Naive thymus-derived CD4-positive, alpha-beta T cell (primary cell): Measurements from ENCODE around the gene KIF26A. TPM values are rescaled to one million over a fixed set of nuclear protein-coding genes. Genes with fewer than 3 reads are reported as not detected.
"Not testable (repeated sequence)": the region's sequence is repeated elsewhere in the genome, so short reads cannot be mapped to it uniquely, and the experiment has no call there.

Source experiments
- ATAC-seq: fragments of 150-1000 bp; cut with Tn5 transposase; 2 replicates; pipeline ENCODE4 v1.10.0; 2021; ENCODE audit warnings: mild to moderate bottlenecking, moderate library complexity
- CTCF ChIA-PET: fragments of 350-600 bp; sonication (Branson Sonifier 250); formaldehyde crosslinking; loops from one replicate; lab custom pipeline; 2021; ENCODE audit warnings: antibody characterized with exemption; lab: Charles Lee
- POLR2A ChIA-PET: fragments of 350-600 bp; sonication (Branson Sonifier 250); formaldehyde crosslinking; loops from one replicate; lab custom pipeline; 2021; ENCODE audit warnings: antibody characterized with exemption, inconsistent platforms; lab: Charles Lee
- DNase-seq, 9 donors: peaks; one replicate each; pipeline versions ENCODE4 v3.0.0 to v3.0.0-alpha.2; 2020 to 2022; ENCODE audit warnings: mixed read lengths in 1 of 9
- H3K27ac ChIP-seq: one replicate; pipeline ENCODE4 v1.7.0; 2013; ENCODE audit warnings: mild to moderate bottlenecking, low read depth, low read length, moderate library complexity
- H3K27me3 ChIP-seq, 2 donors: one replicate each; pipeline ENCODE4 v1.7.0; 2013; ENCODE audit warnings: low read length in 2 of 2, mild to moderate bottlenecking in 2 of 2, moderate library complexity in 2 of 2; ENCODE audit not compliant: control insufficient read depth in 2 of 2, insufficient read depth in 2 of 2
- H3K36me3 ChIP-seq, 3 experiments: 1 replicate in 2 of 3; 2 replicates in 1 of 3; pipeline ENCODE4 v1.7.0; 2013; ENCODE audit warnings: low read length in 3 of 3, mild to moderate bottlenecking in 3 of 3, moderate library complexity in 1 of 3; ENCODE audit not compliant: insufficient read depth in 3 of 3, control insufficient read depth in 2 of 3
- H3K4me1 ChIP-seq, 2 donors: one replicate each; pipeline ENCODE4 v1.7.0; 2013; ENCODE audit warnings: low read length in 2 of 2, mild to moderate bottlenecking in 2 of 2, moderate library complexity in 1 of 2; ENCODE audit not compliant: control insufficient read depth in 2 of 2, insufficient read depth in 2 of 2
- H3K4me3 ChIP-seq: 2 replicates; pipeline ENCODE4 v1.7.0; 2013; ENCODE audit warnings: mild to moderate bottlenecking, low read length
- H3K9me3 ChIP-seq, 3 experiments: 1 replicate in 2 of 3; 2 replicates in 1 of 3; pipeline ENCODE4 v1.7.0; 2013; ENCODE audit warnings: low read length in 3 of 3; ENCODE audit not compliant: control insufficient read depth in 2 of 3
- H3K27ac Mint-ChIP-seq, 9 donors: one replicate each; pipeline ENCODE4 v1.8.0; 2020 to 2022; ENCODE audit warnings: mixed read lengths in 9 of 9, mild to moderate bottlenecking in 8 of 9, moderate library complexity in 5 of 9, inconsistent platforms in 2 of 9
- H3K27me3 Mint-ChIP-seq, 5 donors: one replicate each; pipeline ENCODE4 v1.8.0; 2021 to 2022; ENCODE audit warnings: mixed read lengths in 5 of 5, mild to moderate bottlenecking in 1 of 5
- H3K36me3 Mint-ChIP-seq, 5 donors: one replicate each; pipeline ENCODE4 v1.8.0; 2020 to 2022; ENCODE audit warnings: mixed read lengths in 5 of 5, mild to moderate bottlenecking in 3 of 5, inconsistent platforms in 1 of 5
- H3K4me1 Mint-ChIP-seq, 7 donors: one replicate each; pipeline ENCODE4 v1.8.0; 2020 to 2022; ENCODE audit warnings: mixed read lengths in 7 of 7, mild to moderate bottlenecking in 3 of 7, inconsistent platforms in 1 of 7
- H3K4me3 Mint-ChIP-seq, 10 donors: one replicate each; pipeline ENCODE4 v1.8.0; 2020 to 2022; ENCODE audit warnings: mild to moderate bottlenecking in 10 of 10, mixed read lengths in 10 of 10, moderate library complexity in 6 of 10, inconsistent platforms in 2 of 10
- H3K9me3 Mint-ChIP-seq, 11 donors: one replicate each; pipeline ENCODE4 v1.8.0; 2020 to 2022; ENCODE audit warnings: mixed read lengths in 11 of 11, mild to moderate bottlenecking in 4 of 11, inconsistent platforms in 1 of 11, moderate library complexity in 1 of 11
- intact Hi-C, 2 donors: fragments of 100-400 bp; cut with micrococcal nuclease; formaldehyde crosslinking; loops; one replicate each; pipeline ENCODE4 v1.15.1; 2023
- polyA plus RNA-seq, 2 donors: library from polyadenylated mRNA; unstranded; fragments of 300-500 nt; fragmentation: Illumina TruSeq; gene quantifications; one replicate each; pipeline ENCODE4 v1.2.3, GENCODE V29; 2021
- total RNA-seq, 6 experiments: library from RNA in 5 of 6; stranded (reverse) in 5 of 6; gene quantifications; 1 replicate in 5 of 6; 2 replicates in 1 of 6; pipeline ENCODE4 v1.2.3 and lab custom pipeline; 2021 to 2026

KIF26A gene
- total and polyA plus RNA-seq, 7 experiments from 2014 or later = 0.13 to 0.53 (median 0.17) TPM; not detected in 4

- ChIA-PET CTCF (no interaction called here), POLR2A (no interaction called here)
- H3K4me3 Mint-ChIP-seq = no peak overlapping the region
- DNase-seq = no peak
- Histone ChIP-seq H3K4me1 (no peaks in the 10 kb centered on the region), H3K27me3 (no peaks in the 10 kb centered on the region), H3K27ac (no peak overlapping the region), H3K36me3 (no peaks in the 10 kb centered on the region), H3K9me3 (no peaks in the 10 kb centered on the region), H3K4me3 (no peak overlapping the region)
- no peak overlapping the region for H3K27ac Mint-ChIP-seq
- no peaks in the 10 kb centered on the region for H3K36me3 Mint-ChIP-seq
- ATAC-seq = no peak
- H3K9me3 Mint-ChIP-seq = peaks cover 0 to 2% (median 0%) of the 10 kb centered on the region in 11 donors
- peaks cover 0 to 4% (median 0%) of the 10 kb centered on the region in 5 donors for H3K27me3 Mint-ChIP-seq
- H3K4me1 Mint-ChIP-seq = no peaks in the 10 kb centered on the region
- intact Hi-C loops = no loop called here
Observed at GRCh38 chr14:104152686-104153393, 14.5 kb downstream of the KIF26A start.

GRCh38 chr14:104153394-104153755 lies 15.0 kb downstream of the KIF26A start:
- H3K9me3 ChIP-seq, intact Hi-C loops, POLR2A ChIA-PET, H3K27ac Mint-ChIP-seq, H3K4me3 ChIP-seq, H3K4me1 ChIP-seq, ATAC-seq, H3K9me3 Mint-ChIP-seq, DNase-seq, H3K27ac ChIP-seq, H3K36me3 Mint-ChIP-seq, H3K36me3 ChIP-seq, H3K27me3 ChIP-seq, H3K4me3 Mint-ChIP-seq, CTCF ChIA-PET, H3K4me1 Mint-ChIP-seq, H3K27me3 Mint-ChIP-seq: not testable (repeated sequence)

- no peak overlapping the region for H3K4me3 Mint-ChIP-seq
- Histone ChIP-seq H3K4me1 (no peaks in the 10 kb centered on the region), H3K4me3 (no peak overlapping the region), H3K9me3 (no peaks in the 10 kb centered on the region), H3K36me3 (no peaks in the 10 kb centered on the region), H3K27ac (no peak overlapping the region), H3K27me3 (no peaks in the 10 kb centered on the region)
- ChIA-PET POLR2A (no interaction called here), CTCF (no interaction called here)
- no peak for DNase-seq
- H3K27ac Mint-ChIP-seq = no peak overlapping the region
- intact Hi-C loops = no loop called here
- peaks cover 0 to 2% (median 0%) of the 10 kb centered on the region in 11 donors for H3K9me3 Mint-ChIP-seq
- no peak for ATAC-seq
- no peaks in the 10 kb centered on the region for H3K36me3 Mint-ChIP-seq
- H3K4me1 Mint-ChIP-seq = no peaks in the 10 kb centered on the region
- H3K27me3 Mint-ChIP-seq = no peaks in the 10 kb centered on the region
Observed at GRCh38 chr14:104154246-104154645, 15.9 kb downstream of the KIF26A start.

GRCh38 chr14:104155513-104155912 lies 17.1 kb downstream of the KIF26A start:
- H3K4me3 Mint-ChIP-seq = no peak overlapping the region
- Histone ChIP-seq H3K27me3 (no peaks in the 10 kb centered on the region), H3K4me1 (no peaks in the 10 kb centered on the region), H3K27ac (no peak overlapping the region), H3K9me3 (no peaks in the 10 kb centered on the region), H3K36me3 (no peaks in the 10 kb centered on the region), H3K4me3 (no peak overlapping the region)
- POLR2A ChIA-PET = no interaction called here
- no peaks in the 10 kb centered on the region for H3K36me3 Mint-ChIP-seq
- H3K27ac Mint-ChIP-seq = no peak overlapping the region
- intact Hi-C loops = no loop called here
- no peak for ATAC-seq
- CTCF ChIA-PET = no interaction called here
- DNase-seq = no peak
- H3K4me1 Mint-ChIP-seq = no peaks in the 10 kb centered on the region
- no peaks in the 10 kb centered on the region for H3K27me3 Mint-ChIP-seq
- H3K9me3 Mint-ChIP-seq = peaks cover 0 to 2% (median 0%) of the 10 kb centered on the region in 11 donors

GRCh38 chr14:104156142-104156541 lies 17.8 kb downstream of the KIF26A start:
- ChIA-PET POLR2A (no interaction called here), CTCF (no interaction called here)
- Mint-ChIP-seq H3K4me3 (no peak overlapping the region), H3K36me3 (no peaks in the 10 kb centered on the region), H3K9me3 (peaks cover 0 to 2% (median 0%) of the 10 kb centered on the region in 11 donors), H3K27ac (no peak overlapping the region), H3K4me1 (no peaks in the 10 kb centered on the region), H3K27me3 (no peaks in the 10 kb centered on the region)
- no peaks in the 10 kb centered on the region for H3K36me3 ChIP-seq
- no peak overlapping the region for H3K27ac ChIP-seq
- ATAC-seq (no peak), DNase-seq (no peak)
- H3K4me3 ChIP-seq = no peak overlapping the region
- H3K9me3 ChIP-seq = no peaks in the 10 kb centered on the region
- intact Hi-C loops = no loop called here
- H3K27me3 ChIP-seq = no peaks in the 10 kb centered on the region
- no peaks in the 10 kb centered on the region for H3K4me1 ChIP-seq

GRCh38 chr14:104157016-104157928 lies 18.9 kb downstream of the KIF26A start:
- H3K36me3 ChIP-seq = no peaks in the 10 kb centered on the region
- ChIA-PET CTCF (interaction anchor here (0.7 kb wide), 1 partner anchor 20 kb away, joined by 3 read pairs; no protein-coding TSS in a partner anchor), POLR2A (no interaction called here)
- H3K9me3 ChIP-seq = no peaks in the 10 kb centered on the region
- H3K4me1 ChIP-seq = no peaks in the 10 kb centered on the region
- no peak for DNase-seq
- H3K4me1 Mint-ChIP-seq = no peaks in the 10 kb centered on the region
- no peaks in the 10 kb centered on the region for H3K27me3 ChIP-seq
- H3K4me3 Mint-ChIP-seq = no peak overlapping the region
- H3K27ac ChIP-seq = no peak overlapping the region
- H3K27me3 Mint-ChIP-seq = no peaks in the 10 kb centered on the region
- H3K36me3 Mint-ChIP-seq = no peaks in the 10 kb centered on the region
- ATAC-seq = no peak
- no peak overlapping the region for H3K27ac Mint-ChIP-seq
- H3K9me3 Mint-ChIP-seq = peaks cover 0 to 2% (median 0%) of the 10 kb centered on the region in 11 donors
- intact Hi-C loops = no loop called here
- H3K4me3 ChIP-seq = no peak overlapping the region
